Effector CD4-positive, alpha-beta T cell (primary cell): ENCODE data around the gene SPAG16.

Experiments
- DNase-seq: peaks from one replicate; pipeline ENCODE4 v3.0.0-alpha.2; 2020

Gene SPAG16

DNA sequence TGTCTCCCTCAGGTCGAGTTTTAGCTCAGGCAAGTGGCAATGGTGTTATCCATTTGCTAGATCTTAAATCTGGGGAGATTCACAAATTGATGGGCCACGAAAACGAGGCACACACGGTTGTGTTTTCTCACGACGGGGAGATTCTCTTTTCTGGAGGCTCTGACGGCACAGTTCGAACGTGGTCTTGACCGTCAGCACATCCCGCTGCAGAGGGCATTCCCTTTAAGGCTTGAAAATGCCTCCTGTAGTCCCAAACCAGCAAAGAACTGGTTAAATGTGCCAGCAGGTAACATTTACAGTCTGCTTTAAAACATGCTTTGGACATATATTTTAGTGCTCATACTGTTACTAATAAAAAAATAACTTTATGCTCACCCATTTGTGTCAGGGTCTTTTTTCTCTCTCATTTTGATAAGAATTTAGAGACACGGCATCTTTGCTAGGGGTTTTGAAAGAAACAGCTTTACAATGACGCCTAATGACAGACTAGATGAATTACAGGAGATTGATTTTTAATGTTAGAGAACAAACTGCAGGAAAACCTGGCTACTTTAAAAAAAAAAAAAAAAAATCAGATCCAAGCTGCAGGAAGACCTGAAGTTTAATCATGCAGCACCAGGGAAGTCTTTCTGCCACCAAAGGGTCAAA, 1126.0 kb downstream of the SPAG16 start:
- no peak for DNase-seq

GRCh38 chr2:214410918-214411554, 1126.8 kb downstream of the SPAG16 start, which contains the start of gene VWC2L:
Gene VWC2L, plus strand, starts transcription at chr2:214411054. Its CDS starts 3,140 bp downstream, at chr2:214414194.
- no peak for DNase-seq

- no peak for DNase-seq
Measured at GRCh38 chr2:214412679-214413078, 1128.4 kb downstream of the SPAG16 start.

DNA sequence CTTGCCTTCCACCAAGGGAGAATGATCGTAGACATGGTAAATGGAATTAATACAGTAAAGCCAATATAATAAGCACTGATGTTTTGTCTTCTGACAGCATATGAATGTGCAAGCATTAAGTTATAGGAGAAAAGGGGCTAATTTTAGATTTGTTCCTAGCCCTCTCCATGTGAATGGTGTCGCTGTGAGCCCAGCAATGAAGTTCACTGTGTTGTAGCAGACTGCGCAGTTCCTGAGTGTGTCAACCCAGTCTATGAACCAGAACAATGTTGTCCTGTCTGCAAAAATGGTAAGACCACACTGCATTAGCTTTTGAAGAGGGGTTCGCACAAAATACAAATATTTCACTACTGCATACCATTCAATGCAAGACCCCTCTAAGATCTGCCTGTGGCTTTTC, 1152.2 kb downstream of the SPAG16 start:
- DNase-seq, result no peak

DNA sequence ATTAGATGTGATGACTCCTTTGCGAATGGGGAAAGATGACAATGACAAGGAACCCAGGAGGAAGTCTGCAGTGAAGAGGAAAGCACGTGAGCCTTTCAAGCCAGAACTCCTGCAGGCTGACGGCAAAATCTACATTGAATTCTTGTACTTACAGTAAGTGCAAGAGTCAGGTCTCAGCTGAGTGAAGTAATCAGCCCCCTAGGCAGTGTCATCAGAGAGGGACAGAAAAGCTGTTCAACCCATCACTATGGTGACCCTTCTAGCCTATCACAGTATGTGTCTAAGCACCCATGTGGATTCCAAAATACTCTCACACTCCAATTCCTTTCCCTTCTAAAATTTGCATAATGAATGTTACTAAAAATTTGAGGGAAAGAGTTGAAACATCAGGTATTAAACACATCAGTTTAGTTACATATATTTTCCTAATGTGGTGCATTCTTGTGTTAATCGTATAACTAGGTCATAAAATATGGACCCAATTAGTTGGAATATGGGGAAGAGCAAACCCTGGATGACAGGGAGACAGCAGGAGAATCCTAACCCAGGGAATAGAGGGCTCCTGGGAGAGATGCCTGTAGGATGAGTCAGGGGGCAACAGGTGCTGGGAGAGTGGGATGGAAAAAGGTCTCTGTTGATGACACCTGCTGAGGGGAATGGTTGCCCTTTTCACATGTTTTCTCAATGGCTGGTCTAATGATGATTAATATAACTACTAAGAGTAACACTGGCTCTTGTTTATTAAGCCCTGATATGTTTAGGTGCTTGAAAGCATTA, 1166.0 kb downstream of the SPAG16 start:
- DNase-seq, result no peak

DNA sequence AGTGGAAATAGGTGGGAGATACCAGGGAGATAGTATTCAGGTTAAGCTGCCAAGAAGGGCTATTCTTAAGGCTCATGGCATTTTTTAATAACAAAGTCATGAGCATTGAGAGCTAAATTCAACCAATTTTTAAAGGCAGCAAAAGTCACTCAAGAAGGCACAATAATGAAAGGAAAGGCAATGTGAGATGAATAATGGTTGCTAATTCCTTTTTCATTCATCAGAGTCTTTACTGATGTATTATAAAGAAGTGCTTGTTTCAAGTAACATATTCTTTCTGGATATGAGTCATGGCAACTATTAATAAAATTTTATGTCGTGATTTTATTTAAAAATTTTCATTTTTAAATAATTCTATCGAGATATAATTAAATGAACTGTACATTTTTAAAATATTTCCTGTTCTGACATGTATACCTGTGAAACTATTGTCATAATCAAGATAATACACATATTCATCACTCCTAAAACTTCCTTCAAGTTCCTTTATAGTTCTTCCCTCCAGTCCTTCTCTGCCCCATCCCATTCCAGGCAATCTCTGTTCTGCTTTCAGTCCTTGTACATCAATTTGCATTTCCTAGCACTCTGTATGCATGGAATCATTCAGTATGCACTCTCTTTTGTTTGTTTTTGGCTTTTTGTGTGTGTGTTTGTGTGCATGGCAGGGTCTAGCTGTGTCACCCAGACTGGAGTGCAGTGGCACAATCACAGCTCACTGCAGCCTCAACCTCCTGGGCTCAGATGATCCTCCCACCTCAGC, 1167.4 kb downstream of the SPAG16 start:
- DNase-seq, result no peak
